ENCODE results near the gene SMAP1. TPM values are rescaled to one million over a fixed set of nuclear protein-coding genes. Genes with fewer than 3 reads are reported as not detected.

The SMAP1 gene
- total RNA-seq, 6 experiments from 2014 or later = 9.1 to 16.1 (median 12.2) TPM

GRCh38 chr6:70819646-70820045, 152.0 kb downstream of the SMAP1 start:
- 96% methylated on average over 4 of the region's 4 CpGs for WGBS (ENCODE audit: insufficient coverage, low coverage, low lambda C conversion rate, missing lambda C conversion rate)
- no peak overlapping the region for H3K27ac ChIP-seq
- TF ChIP-seq POLR2A (IDR thresholded peaks at IDR 0.05) (no peak), CTCF (IDR thresholded peaks at IDR 0.05) (no peak)
- no peaks in the 10 kb centered on the region for H3K27me3 ChIP-seq
- intact Hi-C loops (cut with DNase I) = no loop called here
- DNase-seq (no peak), ATAC-seq (no peak)
- H3K4me1 ChIP-seq = peaks cover 0 to 11% (median 2%) of the 10 kb centered on the region in 4 donors
- H3K9me3 ChIP-seq = no peaks in the 10 kb centered on the region
- H3K4me3 ChIP-seq = no peak overlapping the region
- no peaks in the 10 kb centered on the region for H3K36me3 ChIP-seq

GRCh38 chr6:70820778-70821177, 153.1 kb downstream of the SMAP1 start:
- Histone ChIP-seq H3K9me3 (no peaks in the 10 kb centered on the region), H3K4me1 (peaks cover 0 to 11% (median 2%) of the 10 kb centered on the region in 4 donors), H3K4me3 (no peak overlapping the region), H3K27ac (no peak overlapping the region), H3K36me3 (no peaks in the 10 kb centered on the region), H3K27me3 (no peaks in the 10 kb centered on the region)
- DNase-seq = no peak
- intact Hi-C loops (cut with DNase I) = no loop called here
- WGBS (ENCODE audit: insufficient coverage, low coverage, low lambda C conversion rate, missing lambda C conversion rate) = 38% methylated on average over 2 of the region's 2 CpGs
- TF ChIP-seq CTCF (IDR thresholded peaks at IDR 0.05) (no peak), POLR2A (IDR thresholded peaks at IDR 0.05) (no peak)
- peak; percentile 33 to 60 (median 49) for ATAC-seq

GRCh38 chr6:70821751-70822150, 154.1 kb downstream of the SMAP1 start:
- DNase-seq = no peak
- WGBS (ENCODE audit: insufficient coverage, low coverage, low lambda C conversion rate, missing lambda C conversion rate) = 100% methylated on average over 2 of the region's 2 CpGs

GRCh38 chr6:70823651-70824050, 156.0 kb downstream of the SMAP1 start:
- intact Hi-C loops (cut with DNase I) = no loop called here

More at GRCh38 chr6:70821751-70822150, 154.1 kb downstream of the SMAP1 start:
- no peak for TF ChIP-seq CTCF (IDR thresholded peaks at IDR 0.05)
- no peak for TF ChIP-seq POLR2A (IDR thresholded peaks at IDR 0.05)
- no peak overlapping the region for H3K4me3 ChIP-seq
- H3K27me3 ChIP-seq = no peaks in the 10 kb centered on the region
- ATAC-seq = no peak
- H3K36me3 ChIP-seq = no peaks in the 10 kb centered on the region
- no peaks in the 10 kb centered on the region for H3K9me3 ChIP-seq
- no peak overlapping the region for H3K27ac ChIP-seq
- peaks cover 0 to 11% (median 2%) of the 10 kb centered on the region in 4 donors for H3K4me1 ChIP-seq
- intact Hi-C loops (cut with DNase I) = no loop called here

More at GRCh38 chr6:70823651-70824050, 156.0 kb downstream of the SMAP1 start:
- ATAC-seq = no peak
- no peak for TF ChIP-seq POLR2A (IDR thresholded peaks at IDR 0.05)
- no peak for TF ChIP-seq CTCF (IDR thresholded peaks at IDR 0.05)
- Histone ChIP-seq H3K27me3 (no peaks in the 10 kb centered on the region), H3K9me3 (no peaks in the 10 kb centered on the region), H3K36me3 (no peaks in the 10 kb centered on the region), H3K4me1 (peaks cover 0 to 11% (median 2%) of the 10 kb centered on the region in 4 donors), H3K27ac (no peak overlapping the region), H3K4me3 (no peak overlapping the region)
- no peak for DNase-seq
- 92% methylated on average over 1 of the region's 1 CpG for WGBS (ENCODE audit: insufficient coverage, low coverage, low lambda C conversion rate, missing lambda C conversion rate)

Data from right lobe of liver (tissue), 6 donors.